ENCODE measurements around the gene TRIM64.
"Not testable (repeated sequence)": the region's sequence is repeated elsewhere in the genome, so short reads cannot be mapped to it uniquely, and the experiment has no call there.

The TRIM64 gene

GRCh38 chr11:89965737-89966136 is at the start of gene TRIM64:
TRIM64 (plus strand) TSS chr11:89966037; CDS start chr11:89968504, 2,467 bp downstream.
- not testable (repeated sequence) for DNase-seq

- no peak for DNase-seq
Observed at GRCh38 chr11:89922195-89922660, 43.6 kb upstream of the TRIM64 start, which contains the start of gene TRIM49D1. TRIM49D1 (minus strand) TSS chr11:89922245; CDS start chr11:89917710, 4,535 bp downstream.

- DNase-seq, result not testable (repeated sequence)
Observed at GRCh38 chr11:89923764-89924163, 42.1 kb upstream of the TRIM64 start, which contains the start of gene TRIM49D2. TRIM49D2 (plus strand) TSS chr11:89924064; CDS start chr11:89926762, 2,698 bp downstream.

- not testable (repeated sequence) for DNase-seq
Observed at GRCh38 chr11:89960833-89961232, 5.0 kb upstream of the TRIM64 start.

Measured in NCI-H187 (cell line).